Measurements from ENCODE around the gene RRAS.
A peak's percentile ranks its signal among the peaks of the same experiment; 100 is the strongest.

RRAS gene

DNA sequence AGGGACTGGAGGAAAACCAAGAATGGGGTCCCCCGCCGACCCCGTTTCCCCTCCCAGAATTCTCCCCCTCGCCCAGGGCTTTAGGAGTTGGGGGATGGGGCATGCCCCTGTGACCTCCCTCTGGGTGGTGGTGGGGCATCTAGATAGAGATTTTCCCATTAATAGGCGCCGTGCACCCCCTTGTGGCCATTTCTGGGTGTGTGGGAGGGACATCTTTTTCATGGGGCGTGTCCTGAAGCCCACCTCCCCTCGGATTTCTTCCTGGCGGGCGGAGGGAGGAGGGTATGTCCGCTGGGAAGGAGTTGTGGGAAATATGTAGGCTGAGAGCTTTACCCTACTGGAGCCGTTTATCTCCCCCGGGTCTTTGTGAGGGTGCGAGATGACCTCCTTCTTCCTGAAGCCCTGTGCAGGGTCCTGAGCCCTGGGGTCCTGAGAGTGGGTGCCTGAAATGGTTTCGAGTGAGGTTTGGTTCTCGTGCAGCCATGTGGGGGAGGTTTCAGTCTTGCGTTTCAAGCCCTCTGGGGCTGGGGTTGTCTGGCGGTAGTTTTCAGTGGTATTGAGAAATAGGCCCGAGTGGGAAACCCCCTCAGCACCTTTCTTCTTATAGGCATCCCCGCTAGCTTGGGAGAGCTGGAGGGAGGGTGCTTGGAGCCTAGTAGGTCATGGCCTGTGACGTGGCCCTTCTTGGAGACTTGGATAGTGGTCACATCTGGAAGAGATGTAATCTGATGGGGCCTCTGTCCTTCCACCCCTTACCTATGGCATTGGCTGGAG, 38.1 kb upstream of the RRAS start:
- Histone ChIP-seq H3K27me3 (ENCODE audit: insufficient read depth, poor library complexity, severe bottlenecking) (no peaks in the 10 kb centered on the region), H3K4me3 (replicated peaks; ENCODE audit: insufficient read depth, low read length) (peak overlapping the region; percentile 96), H3K27ac (replicated peaks) (peak overlapping the region; percentile 98)
- TF ChIP-seq, protein P1, sequence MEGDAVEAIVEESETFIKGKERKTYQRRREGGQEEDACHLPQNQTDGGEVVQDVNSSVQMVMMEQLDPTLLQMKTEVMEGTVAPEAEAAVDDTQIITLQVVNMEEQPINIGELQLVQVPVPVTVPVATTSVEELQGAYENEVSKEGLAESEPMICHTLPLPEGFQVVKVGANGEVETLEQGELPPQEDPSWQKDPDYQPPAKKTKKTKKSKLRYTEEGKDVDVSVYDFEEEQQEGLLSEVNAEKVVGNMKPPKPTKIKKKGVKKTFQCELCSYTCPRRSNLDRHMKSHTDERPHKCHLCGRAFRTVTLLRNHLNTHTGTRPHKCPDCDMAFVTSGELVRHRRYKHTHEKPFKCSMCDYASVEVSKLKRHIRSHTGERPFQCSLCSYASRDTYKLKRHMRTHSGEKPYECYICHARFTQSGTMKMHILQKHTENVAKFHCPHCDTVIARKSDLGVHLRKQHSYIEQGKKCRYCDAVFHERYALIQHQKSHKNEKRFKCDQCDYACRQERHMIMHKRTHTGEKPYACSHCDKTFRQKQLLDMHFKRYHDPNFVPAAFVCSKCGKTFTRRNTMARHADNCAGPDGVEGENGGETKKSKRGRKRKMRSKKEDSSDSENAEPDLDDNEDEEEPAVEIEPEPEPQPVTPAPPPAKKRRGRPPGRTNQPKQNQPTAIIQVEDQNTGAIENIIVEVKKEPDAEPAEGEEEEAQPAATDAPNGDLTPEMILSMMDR (IDR thresholded peaks at IDR 0.05; ENCODE audit: insufficient read depth, low read length), result peak; percentile 22
- TF ChIP-seq POLR2AphosphoS5 (IDR thresholded peaks at IDR 0.05; ENCODE audit: low read depth), result no peak
- DNase-seq (ENCODE audit: low read depth in 1 of 2, low spot score in 1 of 2), result peak in 1 of 2 experiments; percentile 78

DNA sequence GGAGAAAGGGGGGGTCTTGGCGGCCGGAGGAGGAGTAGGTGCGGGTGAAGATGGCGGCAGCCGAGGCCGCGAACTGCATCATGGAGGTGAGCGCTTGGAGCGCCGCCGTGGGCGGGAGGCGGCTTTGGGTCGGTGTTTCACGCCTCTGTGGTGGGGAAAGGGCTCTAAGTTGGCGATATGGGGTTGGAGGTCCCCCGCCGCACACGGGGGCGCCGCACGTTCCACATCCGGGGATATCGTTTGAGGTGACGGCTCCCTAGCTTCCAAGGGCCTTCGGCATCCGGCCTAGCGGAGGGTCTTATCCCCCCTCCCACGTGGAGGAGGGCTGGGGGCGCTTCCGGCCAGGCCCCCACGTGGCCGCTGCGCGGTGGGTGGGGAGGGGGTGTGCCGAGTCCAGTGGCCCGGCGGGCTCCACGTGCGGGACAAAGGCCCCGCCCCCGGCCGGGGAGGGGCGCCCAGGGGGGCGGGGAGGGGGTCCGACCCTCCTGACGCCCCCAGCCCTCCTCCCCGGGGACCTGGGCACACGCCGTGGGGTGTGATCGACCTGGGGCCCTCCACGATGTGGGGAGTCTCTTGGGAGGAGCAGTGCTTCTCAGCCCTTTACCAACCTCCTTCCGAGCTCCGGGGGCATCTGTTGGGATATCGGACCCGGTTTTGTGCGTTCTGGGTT, 37.4 kb upstream of the RRAS start, which contains the start of gene PRMT1:
Gene PRMT1 (plus strand): TSS at position 41 of the 670 bp plus-strand sequence. CDS start 10 bp downstream, at position 51.
- peak within 1 kb of the TSS; percentile 98 for H3K27ac ChIP-seq (replicated peaks)
- TF ChIP-seq POLR2AphosphoS5 (IDR thresholded peaks at IDR 0.05; ENCODE audit: low read depth) (peak; percentile 85), SPI1 (IDR thresholded peaks at IDR 0.05; ENCODE audit: borderline replicate concordance, low read depth) (no peak)
- TF ChIP-seq, protein P2, sequence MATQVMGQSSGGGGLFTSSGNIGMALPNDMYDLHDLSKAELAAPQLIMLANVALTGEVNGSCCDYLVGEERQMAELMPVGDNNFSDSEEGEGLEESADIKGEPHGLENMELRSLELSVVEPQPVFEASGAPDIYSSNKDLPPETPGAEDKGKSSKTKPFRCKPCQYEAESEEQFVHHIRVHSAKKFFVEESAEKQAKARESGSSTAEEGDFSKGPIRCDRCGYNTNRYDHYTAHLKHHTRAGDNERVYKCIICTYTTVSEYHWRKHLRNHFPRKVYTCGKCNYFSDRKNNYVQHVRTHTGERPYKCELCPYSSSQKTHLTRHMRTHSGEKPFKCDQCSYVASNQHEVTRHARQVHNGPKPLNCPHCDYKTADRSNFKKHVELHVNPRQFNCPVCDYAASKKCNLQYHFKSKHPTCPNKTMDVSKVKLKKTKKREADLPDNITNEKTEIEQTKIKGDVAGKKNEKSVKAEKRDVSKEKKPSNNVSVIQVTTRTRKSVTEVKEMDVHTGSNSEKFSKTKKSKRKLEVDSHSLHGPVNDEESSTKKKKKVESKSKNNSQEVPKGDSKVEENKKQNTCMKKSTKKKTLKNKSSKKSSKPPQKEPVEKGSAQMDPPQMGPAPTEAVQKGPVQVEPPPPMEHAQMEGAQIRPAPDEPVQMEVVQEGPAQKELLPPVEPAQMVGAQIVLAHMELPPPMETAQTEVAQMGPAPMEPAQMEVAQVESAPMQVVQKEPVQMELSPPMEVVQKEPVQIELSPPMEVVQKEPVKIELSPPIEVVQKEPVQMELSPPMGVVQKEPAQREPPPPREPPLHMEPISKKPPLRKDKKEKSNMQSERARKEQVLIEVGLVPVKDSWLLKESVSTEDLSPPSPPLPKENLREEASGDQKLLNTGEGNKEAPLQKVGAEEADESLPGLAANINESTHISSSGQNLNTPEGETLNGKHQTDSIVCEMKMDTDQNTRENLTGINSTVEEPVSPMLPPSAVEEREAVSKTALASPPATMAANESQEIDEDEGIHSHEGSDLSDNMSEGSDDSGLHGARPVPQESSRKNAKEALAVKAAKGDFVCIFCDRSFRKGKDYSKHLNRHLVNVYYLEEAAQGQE (IDR thresholded peaks at IDR 0.05; ENCODE audit: insufficient replicate concordance, low read depth), result peak; percentile 59
- DNase-seq (ENCODE audit: low read depth in 1 of 2, low spot score in 1 of 2), result peak; percentile 25 to 87
- H3K27me3 ChIP-seq (ENCODE audit: insufficient read depth, poor library complexity, severe bottlenecking), result no peaks in the 10 kb centered on the region
- H3K4me3 ChIP-seq (replicated peaks; ENCODE audit: insufficient read depth, low read length), result peak within 1 kb of the TSS; percentile 96

DNA sequence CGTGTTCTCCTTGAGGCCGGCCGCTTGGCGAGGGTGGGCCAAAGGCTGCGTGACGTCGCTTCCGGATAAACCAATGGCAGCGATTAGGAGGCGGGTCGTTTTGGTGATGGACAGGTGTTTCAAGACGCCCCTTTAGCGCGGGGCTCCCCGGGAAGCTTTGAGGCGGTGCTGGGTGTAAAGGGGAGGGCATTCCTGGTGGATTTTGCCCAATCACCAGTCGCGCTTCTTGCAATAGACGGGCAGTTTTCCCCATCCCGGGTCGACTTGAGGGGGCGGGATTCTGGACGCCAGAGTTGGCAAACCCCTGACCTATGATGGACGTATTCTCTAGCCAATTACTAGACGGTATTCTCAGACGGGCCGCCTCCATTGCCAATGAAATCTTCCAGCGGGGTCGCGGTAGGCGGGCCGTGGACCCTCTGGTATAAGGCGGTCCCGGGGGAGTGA, 36.9 kb upstream of the RRAS start:
- H3K4me3 ChIP-seq (replicated peaks; ENCODE audit: insufficient read depth, low read length), result peak overlapping the region; percentile 96
- peak; percentile 100 for DNase-seq (ENCODE audit: low read depth in 1 of 2, low spot score in 1 of 2)

DNA sequence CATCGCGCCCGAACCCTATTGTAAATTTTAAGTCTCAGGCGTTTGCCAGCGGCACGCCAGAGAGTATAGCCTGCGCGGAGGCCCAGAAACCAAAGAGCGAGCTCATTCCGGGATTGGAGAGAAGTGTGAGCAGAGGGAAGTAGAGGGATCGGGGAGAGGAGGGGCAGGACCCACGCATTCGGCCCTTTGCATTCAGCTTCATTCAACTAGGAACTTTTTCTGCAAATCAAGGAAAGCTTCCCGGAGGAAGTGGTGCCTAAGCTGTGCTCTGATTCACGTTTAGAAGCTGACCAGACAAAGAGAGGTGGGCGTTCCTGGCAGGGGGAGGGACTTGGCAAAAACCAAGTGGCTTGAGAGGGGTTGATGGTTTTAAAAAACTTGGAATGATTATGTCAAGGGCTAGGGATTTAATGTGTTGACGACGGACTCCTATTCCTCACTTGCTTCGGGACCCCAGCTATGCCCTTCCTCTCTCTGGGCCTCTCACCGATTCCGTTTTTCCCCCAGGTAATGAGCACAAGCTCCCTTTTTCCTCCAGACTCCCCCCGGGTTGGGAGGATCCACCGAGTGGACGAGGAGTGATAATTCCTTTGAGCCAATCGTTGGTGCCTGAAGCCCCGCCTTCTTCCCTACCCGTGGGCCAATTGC, 36.3 kb upstream of the RRAS start:
- Histone ChIP-seq H3K27me3 (ENCODE audit: insufficient read depth, poor library complexity, severe bottlenecking) (no peaks in the 10 kb centered on the region), H3K4me3 (replicated peaks; ENCODE audit: insufficient read depth, low read length) (peak overlapping the region; percentile 42), H3K27ac (replicated peaks) (peak overlapping the region; percentile 98)
- peak; percentile 87 to 89 for DNase-seq (ENCODE audit: low read depth in 1 of 2, low spot score in 1 of 2)
- TF ChIP-seq, protein P1 (IDR thresholded peaks at IDR 0.05; ENCODE audit: insufficient read depth, low read length), result no peak
- TF ChIP-seq POLR2AphosphoS5 (IDR thresholded peaks at IDR 0.05; ENCODE audit: low read depth), result peak; percentile 38
- no peak; the same call in 1 of the 2 replicates for TF ChIP-seq GABPA (IDR thresholded peaks at IDR 0.05; ENCODE audit: low read depth)
- peak; percentile 35; the same call in 1 of the 2 replicates for TF ChIP-seq SPI1 (IDR thresholded peaks at IDR 0.05; ENCODE audit: borderline replicate concordance, low read depth)
- TF ChIP-seq, protein P2 (IDR thresholded peaks at IDR 0.05; ENCODE audit: insufficient replicate concordance, low read depth), result no peak

More for the DNA sequence above, 36.9 kb upstream of the RRAS start:
- TF ChIP-seq POLR2AphosphoS5 (IDR thresholded peaks at IDR 0.05; ENCODE audit: low read depth) (no peak), GABPA (IDR thresholded peaks at IDR 0.05; ENCODE audit: low read depth) (0 out of 2 replicates have a peak, but pooled peaks have one; percentile 23)
- H3K27me3 ChIP-seq (ENCODE audit: insufficient read depth, poor library complexity, severe bottlenecking), result no peaks in the 10 kb centered on the region
- H3K27ac ChIP-seq (replicated peaks), result peak overlapping the region; percentile 98
